GM18508 (cell line): ENCODE results near the gene FMO4.
"Not testable (repeated sequence)": the region's sequence is repeated elsewhere in the genome, so short reads cannot be mapped to it uniquely, and the experiment has no call there.

Source experiments
- ATAC-seq: cut with Tn5 transposase; IDR thresholded peaks from one replicate; pipeline ENCODE4 v1.9.1; 2021; ENCODE audit warnings: moderate number of reproducible peaks; ENCODE audit not compliant: insufficient read depth, unreplicated experiment

FMO4 gene, protein sequence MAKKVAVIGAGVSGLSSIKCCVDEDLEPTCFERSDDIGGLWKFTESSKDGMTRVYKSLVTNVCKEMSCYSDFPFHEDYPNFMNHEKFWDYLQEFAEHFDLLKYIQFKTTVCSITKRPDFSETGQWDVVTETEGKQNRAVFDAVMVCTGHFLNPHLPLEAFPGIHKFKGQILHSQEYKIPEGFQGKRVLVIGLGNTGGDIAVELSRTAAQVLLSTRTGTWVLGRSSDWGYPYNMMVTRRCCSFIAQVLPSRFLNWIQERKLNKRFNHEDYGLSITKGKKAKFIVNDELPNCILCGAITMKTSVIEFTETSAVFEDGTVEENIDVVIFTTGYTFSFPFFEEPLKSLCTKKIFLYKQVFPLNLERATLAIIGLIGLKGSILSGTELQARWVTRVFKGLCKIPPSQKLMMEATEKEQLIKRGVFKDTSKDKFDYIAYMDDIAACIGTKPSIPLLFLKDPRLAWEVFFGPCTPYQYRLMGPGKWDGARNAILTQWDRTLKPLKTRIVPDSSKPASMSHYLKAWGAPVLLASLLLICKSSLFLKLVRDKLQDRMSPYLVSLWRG

DNA sequence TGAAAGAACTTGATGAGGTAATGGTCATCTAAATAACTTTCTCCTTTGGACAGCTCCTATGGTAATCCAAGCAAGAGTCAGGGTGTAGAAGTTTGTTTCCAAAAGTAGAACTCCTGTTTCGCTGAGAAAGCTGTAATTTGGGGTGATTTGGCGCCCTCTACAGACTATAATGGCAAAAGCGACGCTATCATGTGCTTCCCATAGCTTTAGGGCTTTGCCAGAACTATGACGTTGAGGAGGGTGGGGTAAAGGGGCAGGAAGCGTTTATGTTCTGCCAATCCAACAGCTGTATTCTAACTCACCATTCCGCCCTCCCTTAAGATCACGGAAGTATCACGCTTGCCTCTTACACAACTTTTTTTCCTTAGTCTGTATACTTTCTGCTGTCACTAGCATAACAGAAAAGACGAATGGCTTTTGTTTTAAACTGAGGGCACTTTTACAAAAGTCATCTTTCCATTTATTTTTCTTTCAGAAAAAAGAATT is at the start of gene FMO4:
Gene FMO4, plus strand, starts transcription at position 349 of the 486 bp plus-strand sequence. CDS start 5,643 bp downstream, outside the sequence.
- ATAC-seq, result peak; percentile 98

DNA sequence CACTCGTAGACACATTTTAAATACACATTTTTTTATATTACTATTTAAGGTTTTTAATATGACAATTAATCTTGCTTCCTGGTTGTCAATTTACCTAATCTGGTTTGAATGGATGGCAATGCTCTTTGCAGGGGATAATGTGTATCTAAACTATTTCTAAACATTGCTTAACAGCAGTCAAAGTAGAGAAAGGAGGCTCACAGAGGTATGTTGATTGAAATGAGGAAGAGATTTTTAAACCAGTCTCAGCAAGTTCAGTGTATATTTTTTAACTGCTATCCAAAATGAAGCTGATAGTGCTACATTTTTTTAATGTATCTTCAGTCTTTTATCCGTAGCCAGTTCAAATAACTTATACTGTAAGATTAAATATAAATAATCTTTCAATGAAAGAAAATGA is 48.3 kb upstream of the FMO4 start:
- no peak for ATAC-seq

DNA sequence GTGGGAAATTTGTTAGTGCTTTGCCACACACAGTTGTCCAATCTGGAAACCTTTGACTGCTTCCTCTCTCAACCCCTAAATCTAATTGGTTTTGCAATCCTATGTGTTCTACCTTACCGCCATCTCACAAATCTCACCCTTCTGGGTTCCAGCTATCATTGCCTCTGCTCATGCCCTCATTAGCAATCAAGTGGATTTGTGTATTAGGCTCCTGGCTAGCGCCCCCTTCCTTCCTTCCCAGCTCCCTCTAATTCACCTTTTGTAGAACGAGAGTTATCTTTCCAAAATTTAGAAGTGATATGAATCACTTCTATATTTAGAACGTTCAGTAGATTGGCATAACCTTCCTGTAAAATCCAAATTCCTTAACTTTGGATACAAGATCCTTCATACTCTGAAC is 47.1 kb upstream of the FMO4 start:
- ATAC-seq, result no peak

DNA sequence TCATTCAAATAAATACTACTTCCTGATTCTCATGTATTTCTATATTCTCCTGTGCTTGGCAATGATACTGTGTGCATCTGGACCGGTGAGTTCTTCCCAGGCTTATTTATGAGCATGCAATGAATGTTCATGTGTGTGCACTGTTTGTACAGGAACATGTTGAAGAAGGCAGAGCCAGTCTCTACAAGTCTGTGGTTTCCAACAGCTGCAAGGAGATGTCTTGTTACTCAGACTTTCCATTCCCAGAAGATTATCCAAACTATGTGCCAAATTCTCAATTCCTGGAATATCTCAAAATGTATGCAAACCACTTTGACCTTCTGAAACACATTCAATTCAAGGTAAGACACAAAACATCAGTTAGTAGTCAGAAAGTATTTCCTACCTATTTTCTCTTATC is 46.6 kb upstream of the FMO4 start:
- no peak for ATAC-seq

DNA sequence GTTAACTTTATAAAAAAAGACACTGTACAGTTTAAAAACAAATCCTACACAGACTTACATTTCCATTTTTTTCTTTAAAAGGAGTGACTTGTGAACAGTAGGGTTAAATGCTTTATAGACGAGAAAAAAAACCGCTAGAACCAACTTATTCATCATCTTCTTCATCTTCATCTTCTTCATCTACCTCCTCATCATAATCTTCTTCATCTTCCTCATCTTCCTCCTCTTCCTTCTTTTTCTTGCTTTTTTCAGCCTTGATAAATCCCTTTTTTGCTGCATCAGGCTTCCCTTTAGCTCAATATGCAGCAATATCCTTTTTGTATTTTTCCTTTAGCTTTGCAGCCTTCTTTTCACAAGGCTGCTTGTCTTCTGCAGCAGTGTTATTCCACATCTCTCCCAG is 43.2 kb upstream of the FMO4 start:
- ATAC-seq, result no peak

DNA sequence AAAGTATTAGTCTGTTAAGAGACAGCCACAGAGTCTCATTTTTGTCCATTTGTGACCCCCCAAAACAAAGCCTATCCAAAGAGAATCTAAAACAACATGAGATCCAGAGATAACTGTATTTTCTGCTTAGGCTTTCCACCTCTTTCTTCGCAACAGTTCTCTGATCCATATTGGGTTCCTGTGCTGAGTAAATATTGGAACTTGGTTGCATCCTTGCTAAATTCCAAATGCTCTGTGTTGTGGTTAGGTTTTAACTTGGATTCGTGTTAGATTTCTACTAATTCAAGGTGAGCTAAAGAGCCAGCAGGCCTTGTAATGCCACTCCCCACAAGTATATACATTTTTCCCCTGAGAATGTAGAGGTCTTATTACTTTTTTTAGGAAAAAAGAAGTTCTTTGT is 36.4 kb upstream of the FMO4 start:
- ATAC-seq, result no peak

DNA sequence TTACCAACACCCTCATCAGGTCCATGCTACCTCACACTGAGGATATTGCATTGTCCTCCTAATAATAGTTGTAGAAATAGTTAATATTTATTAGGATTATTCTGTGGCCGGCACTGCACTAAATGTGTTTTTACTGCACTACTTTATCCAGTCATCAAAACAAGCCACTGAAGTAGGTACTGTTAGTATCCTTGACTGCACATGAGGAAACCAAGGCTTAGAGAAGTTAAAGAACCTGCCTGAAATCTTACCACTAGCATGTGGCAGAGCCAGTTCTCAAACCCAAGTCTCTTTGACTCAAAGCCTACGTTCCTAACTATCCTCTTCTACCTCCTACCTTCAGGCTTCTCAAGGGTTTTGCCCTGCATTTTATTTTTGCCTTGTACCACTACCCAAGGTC is 34.7 kb upstream of the FMO4 start:
- no peak for ATAC-seq

DNA sequence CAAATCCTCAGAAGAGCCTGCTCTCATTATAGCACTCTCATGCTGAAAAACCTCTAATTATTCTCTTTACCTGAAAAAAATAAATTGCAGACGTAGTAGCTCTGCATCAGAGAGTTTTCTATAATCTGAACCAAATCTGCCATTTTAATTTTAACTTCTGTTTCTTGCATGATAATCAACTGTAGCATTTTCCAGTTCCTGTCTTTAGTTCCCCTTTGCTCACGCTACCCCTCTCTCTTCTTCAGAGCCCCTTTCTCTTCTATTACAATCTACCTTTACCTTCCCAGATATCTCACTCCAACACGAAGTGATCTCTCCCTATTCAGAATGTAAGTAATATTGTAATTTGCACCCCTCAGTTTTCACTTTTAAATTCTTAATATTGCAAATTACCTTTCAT is 34.3 kb upstream of the FMO4 start:
- ATAC-seq, result no peak

DNA sequence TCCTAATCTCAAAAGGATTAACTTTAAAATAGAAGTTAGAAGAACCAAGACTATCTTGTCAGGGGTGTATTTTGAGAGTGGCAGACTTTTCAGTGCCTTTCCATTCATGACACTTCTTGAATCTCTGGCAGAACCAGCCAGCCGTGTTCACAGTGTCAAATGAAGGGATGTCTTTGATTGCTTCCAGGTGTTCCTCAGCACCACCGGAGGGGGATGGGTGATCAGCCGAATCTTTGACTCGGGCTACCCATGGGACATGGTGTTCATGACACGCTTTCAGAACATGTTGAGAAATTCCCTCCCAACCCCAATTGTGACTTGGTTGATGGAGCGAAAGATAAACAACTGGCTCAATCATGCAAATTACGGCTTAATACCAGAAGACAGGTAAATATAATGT is 33.4 kb upstream of the FMO4 start:
- ATAC-seq, result no peak

DNA sequence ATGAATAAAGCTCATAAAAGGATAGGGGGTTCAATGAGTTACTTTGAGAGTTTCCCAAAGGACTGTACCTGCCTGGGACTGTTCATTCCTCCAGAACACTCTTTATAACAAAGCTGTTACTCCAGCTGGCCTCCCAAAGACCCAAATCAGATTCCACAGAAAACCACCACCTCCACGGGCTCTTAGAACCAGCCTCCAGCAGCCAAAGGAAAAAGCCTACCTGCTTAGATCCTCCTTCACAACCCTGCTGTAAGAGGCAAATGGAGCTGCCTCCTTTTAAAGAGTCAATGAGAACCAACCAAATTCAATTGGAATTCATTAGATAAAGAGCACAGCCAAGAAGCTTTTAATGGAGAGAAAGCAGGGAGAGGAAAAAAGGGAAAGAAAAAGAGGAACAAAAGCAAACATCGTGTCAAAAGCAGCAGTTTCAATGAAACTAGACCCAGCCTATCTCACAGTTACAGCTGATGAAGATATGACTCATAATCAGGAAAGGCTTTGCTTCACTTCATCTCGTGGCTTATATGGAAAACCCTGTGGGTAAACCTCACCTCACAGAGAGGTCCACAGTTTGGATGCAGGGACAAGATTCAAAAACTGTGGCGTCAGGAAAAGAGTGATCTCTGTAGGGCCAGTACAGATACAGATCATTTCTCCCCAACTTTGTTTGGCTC is 27.8 kb upstream of the FMO4 start:
- ATAC-seq, result no peak

DNA sequence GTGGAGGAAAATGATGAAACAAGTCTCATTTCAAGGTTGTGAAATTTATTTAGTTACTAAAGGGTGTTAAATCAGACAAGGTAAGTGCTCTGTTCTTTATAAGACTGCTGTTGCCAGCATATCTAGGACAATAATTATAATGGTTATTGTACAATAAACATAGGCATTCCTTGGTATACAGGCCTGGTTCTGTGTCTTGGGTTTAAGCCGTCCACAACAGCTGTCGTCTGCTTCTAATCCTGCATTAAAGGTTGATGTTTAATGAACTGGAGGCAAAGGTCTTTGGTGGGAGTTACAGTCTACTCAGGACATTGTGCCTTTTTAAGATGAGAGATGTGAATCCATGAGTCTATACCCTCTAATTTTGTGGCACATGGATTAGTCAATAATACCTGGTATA is 23.4 kb upstream of the FMO4 start:
- ATAC-seq, result no peak

DNA sequence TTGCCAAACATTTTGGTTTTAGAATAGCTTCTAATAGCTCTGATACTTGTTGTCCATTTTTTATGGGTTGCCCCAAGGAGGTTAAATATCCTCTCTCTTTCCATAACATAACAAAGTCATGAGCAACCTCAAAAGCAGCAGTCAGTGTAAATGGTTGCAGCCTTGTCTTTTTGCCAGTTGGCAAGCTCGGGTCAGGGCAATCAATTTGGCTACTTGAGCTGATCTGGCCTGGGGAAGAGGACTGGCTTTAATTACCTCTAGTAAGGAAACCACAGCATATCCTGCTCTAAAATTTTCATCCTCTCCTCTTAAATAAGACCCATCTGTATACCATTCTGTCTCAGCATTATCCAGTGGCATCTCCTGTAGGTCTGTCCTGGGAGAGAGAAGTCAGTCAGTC is 21.2 kb upstream of the FMO4 start:
- ATAC-seq, result no peak

DNA sequence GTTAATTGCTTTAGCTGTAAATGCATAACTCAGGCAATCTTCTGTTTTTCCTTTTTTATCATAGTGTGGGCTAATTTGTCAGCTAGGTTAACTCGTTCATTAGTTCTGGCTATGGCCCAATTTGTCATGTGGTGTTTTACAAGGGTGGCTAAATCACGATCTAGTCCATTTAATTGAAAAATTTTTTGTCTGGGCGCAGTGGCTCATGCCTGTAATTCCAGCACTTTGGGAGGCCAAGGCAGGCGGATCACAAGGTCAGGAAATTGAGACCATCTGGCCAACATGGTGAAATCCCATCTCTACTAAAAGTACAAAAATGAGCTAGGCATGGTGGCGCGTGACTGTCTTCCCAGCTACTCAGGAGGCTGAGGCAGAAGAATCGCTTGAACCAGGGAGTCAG is 18.6 kb upstream of the FMO4 start:
- ATAC-seq, result not testable (repeated sequence)

DNA sequence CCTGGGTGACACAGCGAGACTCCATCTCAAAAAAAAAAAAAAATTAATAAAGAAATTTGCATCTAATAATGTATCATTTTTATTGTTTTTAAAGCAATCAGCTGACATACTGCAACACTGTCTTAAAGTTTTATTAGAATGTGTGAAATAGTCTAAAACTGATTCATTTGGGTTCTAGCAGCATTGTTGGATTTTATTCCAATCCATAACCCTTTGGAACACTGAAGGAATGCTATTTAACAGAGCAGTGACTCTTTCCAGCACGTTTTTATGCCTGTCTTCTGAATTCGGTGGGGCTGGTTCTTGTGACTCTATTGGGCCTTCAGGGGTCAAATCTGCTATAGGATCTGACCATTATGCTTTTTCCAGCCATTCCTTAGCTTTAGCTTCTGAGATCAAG is 18.2 kb upstream of the FMO4 start:
- no peak for ATAC-seq

DNA sequence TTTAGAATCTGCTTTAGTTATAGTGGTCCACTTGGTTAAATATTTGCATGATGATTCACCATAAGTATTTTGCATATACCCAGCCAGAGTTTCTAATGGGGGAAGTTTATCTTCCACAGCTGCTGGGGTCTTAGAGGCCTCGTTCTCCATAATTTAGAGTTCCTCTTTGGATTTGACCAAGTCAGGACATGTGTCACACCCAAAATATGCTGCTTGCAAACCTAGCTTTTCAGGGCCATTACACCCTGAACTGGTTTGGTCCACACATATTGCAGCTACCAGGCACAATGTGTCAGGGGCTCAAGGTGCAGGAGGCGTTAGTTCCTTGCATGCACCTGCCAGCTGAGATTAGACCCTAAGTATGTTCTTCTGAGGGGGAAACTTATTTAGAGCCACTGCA is 17.1 kb upstream of the FMO4 start:
- no peak for ATAC-seq

DNA sequence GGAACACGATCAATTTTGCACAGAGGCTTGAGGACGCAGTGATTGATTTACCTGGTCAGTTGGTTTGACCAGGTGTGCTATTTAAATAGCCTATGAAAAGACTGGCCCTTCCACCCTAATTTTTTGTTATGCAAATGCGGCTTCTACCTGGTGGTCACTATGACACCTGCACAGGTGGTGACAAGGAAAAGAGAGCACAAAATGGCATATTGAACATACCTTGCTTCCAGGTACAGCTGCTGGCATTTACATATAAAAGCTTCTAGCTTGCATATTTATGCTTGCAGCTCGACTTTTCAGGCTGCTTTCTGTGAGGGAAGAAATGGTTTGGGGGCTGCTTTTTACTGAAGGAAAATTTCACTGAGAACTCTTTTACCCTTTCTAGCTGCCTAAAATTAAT is 15.3 kb upstream of the FMO4 start:
- no peak for ATAC-seq

DNA sequence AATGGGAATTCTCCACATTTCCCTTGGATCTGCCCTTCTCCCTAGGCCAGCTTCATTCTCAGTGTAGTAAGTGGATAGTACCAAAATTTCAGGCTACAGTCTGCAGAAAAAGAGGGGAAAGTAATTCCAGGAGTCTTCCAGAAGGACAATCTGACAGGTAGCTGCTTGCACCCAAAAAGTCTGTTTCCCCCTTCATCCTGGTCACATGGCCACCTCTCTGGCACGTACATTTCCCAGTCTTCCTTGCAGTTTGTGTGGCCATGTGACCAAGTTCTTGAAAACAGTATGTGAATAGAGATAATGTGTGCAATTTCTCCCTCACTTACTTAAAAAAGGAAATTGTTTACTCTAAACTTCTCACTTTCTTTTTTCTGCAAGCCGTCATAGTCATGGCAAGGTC is 14.6 kb upstream of the FMO4 start:
- ATAC-seq, result no peak

DNA sequence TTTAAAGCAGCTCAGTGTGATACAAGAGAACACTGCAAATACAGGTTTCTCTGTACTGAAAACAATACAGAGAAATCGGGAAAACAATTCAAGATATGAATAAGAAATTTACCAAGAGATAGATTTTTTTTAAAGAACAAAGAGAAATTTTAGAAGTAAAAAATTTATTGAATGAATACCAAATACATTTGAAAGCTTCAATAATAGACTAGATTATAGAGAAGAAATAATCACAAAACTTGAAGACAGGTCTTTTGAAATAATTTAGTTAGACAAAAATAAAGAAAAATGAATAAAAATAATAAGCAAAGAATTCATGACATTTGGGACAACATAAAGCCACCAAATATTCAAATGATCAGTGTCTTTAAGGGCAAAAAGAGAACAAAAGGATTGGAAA is 13.6 kb upstream of the FMO4 start:
- no peak for ATAC-seq

DNA sequence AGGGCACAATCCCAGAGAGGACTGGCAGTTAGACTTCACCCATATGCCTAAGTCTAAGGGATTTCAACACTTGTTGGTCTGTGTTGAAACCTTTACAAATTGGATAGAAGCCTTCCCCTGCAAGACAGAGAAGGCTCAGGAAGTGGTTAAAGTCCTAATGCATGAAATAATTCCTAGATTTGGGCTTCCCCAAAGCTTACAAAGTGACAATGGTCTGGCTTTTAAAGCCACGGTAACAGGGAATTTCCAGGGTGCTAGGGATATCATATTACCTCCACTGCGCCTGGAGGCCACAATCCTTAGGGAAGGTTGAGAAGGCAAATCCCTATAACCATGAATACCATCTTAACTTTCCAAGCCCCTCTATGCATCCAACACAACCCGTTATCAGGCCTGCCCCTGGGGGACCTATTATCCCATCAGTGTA is 3.3 kb upstream of the FMO4 start:
- ATAC-seq, result no peak

DNA sequence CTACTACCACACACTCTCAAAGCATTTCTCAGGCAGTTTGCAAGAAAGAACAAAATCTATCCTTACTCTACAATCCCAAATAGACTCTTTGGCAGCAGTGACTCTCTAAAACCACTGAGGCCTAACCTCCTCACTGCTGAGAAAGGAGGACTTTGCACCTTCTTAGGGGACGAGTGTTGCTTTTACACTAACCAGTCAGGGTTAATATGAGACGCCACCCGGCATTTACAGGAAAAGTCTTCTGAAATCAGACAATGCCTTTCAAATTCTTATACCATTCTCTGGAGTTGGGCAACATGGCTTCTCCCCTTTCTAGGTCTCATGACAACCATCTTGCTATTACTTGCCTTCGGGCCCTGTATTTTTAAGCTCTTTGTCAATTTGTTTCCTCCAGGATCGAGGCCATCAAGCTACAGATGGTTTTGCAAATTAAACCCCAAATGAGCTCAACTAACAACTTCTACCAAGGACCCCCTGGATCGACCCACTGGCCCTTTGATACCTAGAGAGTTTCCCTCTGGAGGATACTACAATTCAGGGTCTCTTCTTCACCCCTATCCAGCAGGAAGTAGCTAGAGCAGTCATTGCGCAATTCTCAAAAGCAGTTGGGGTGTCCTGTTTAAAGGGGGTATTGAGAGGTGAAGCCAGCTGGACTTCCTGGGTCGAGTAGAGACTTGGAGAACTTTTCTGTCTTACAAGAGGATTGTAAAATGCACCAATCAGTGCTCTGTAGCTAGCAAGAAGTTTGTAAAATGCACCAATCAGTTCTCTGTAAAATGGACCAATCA is 2.0 kb upstream of the FMO4 start:
- ATAC-seq, result no peak
